SW 1271 (cell line): ENCODE results near the gene NEK11.
"Not testable (repeated sequence)": the region's sequence is repeated elsewhere in the genome, so short reads cannot be mapped to it uniquely, and the experiment has no call there.

Experiments
- DNase-seq, 2 experiments: peaks; one replicate each; lab custom pipeline; 2025; lab: John Stamatoyannopoulos, UW

The NEK11 gene

GRCh38 chr3:131361066-131361463 lies 334.4 kb downstream of the NEK11 start:
- DNase-seq = peak in 1 of 2 experiments; percentile 33

- DNase-seq = peak; percentile 86 to 96
Measured at GRCh38 chr3:131361464-131362421, 335.1 kb downstream of the NEK11 start.

GRCh38 chr3:131363275-131363674 lies 336.6 kb downstream of the NEK11 start:
- no peak for DNase-seq

- DNase-seq = no peak
Measured at GRCh38 chr3:131370935-131371687, 344.4 kb downstream of the NEK11 start.

- no peak for DNase-seq
Measured at GRCh38 chr3:131371688-131372066, 345.0 kb downstream of the NEK11 start.

GRCh38 chr3:131374741-131375140 lies 348.1 kb downstream of the NEK11 start:
- no peak for DNase-seq

- not testable (repeated sequence) for DNase-seq
Measured at GRCh38 chr3:131380821-131381444, 354.3 kb downstream of the NEK11 start.

- peak; percentile 94 to 98 for DNase-seq
Measured at GRCh38 chr3:131381445-131382291, 355.0 kb downstream of the NEK11 start, which contains the start of gene NUDT16. TSS of gene NUDT16 (plus strand) at chr3:131381774. CDS start at chr3:131381805, 31 bp downstream.

- DNase-seq = no peak
Measured at GRCh38 chr3:131386429-131387165, 359.9 kb downstream of the NEK11 start.

- DNase-seq = no peak
Measured at GRCh38 chr3:131387796-131388489, 361.3 kb downstream of the NEK11 start.

- DNase-seq = no peak
Measured at GRCh38 chr3:131388490-131388799, 361.8 kb downstream of the NEK11 start.

- no peak for DNase-seq
Measured at GRCh38 chr3:131390331-131390730, 363.7 kb downstream of the NEK11 start.

- DNase-seq = no peak
Measured at GRCh38 chr3:131393051-131393450, 366.4 kb downstream of the NEK11 start.

GRCh38 chr3:131393868-131394267 lies 367.2 kb downstream of the NEK11 start:
- DNase-seq = no peak

- no peak for DNase-seq
Measured at GRCh38 chr3:131394400-131394799, 367.7 kb downstream of the NEK11 start.

- DNase-seq = no peak
Measured at GRCh38 chr3:131396170-131396569, 369.5 kb downstream of the NEK11 start.

- no peak for DNase-seq
Measured at GRCh38 chr3:131397889-131398288, 371.2 kb downstream of the NEK11 start.
